ENCODE data around the gene ZNF316. TPM values are rescaled to one million over a fixed set of nuclear protein-coding genes. Genes with fewer than 3 reads are reported as not detected.
A peak's percentile ranks its signal among the peaks of the same experiment; 100 is the strongest.

Gene ZNF316
- total RNA-seq, 3 donors from 2014 or later, result 10.2 to 21.4 (median 21.3) TPM

DNA sequence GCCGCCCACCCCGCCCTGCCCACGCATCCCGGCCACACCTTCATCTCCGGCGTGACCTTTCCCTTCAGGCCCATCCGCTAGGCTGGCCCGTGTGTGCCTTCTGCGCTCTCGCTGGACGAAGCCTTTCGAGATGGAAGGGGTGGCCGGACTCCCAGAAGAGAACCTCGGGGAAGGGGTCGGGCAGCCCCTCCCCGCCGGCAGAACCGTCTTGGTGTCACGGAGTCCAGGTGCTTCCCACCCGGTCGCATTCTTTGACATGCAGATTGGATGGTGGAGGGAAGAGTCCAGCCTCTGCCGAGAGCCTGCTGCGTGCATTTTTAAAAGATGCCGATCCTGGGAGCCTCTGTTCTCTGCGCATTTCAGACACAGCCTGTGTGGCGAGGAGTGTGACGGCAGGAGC is 29.0 kb upstream of the ZNF316 start:
- no peaks in the 10 kb centered on the region for H3K27me3 ChIP-seq
- no peak for DNase-seq (ENCODE audit: low spot score in 2 of 2)
- no peak overlapping the region for H3K27ac ChIP-seq
- intact Hi-C loops (cut with DNase I; ENCODE audit: low total_unique reads), result no loop called here
- H3K4me3 ChIP-seq, result no peak overlapping the region
- H3K36me3 ChIP-seq, result no peaks in the 10 kb centered on the region
- no peaks in the 10 kb centered on the region for H3K4me1 ChIP-seq
- TF ChIP-seq, protein P1, sequence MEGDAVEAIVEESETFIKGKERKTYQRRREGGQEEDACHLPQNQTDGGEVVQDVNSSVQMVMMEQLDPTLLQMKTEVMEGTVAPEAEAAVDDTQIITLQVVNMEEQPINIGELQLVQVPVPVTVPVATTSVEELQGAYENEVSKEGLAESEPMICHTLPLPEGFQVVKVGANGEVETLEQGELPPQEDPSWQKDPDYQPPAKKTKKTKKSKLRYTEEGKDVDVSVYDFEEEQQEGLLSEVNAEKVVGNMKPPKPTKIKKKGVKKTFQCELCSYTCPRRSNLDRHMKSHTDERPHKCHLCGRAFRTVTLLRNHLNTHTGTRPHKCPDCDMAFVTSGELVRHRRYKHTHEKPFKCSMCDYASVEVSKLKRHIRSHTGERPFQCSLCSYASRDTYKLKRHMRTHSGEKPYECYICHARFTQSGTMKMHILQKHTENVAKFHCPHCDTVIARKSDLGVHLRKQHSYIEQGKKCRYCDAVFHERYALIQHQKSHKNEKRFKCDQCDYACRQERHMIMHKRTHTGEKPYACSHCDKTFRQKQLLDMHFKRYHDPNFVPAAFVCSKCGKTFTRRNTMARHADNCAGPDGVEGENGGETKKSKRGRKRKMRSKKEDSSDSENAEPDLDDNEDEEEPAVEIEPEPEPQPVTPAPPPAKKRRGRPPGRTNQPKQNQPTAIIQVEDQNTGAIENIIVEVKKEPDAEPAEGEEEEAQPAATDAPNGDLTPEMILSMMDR (IDR thresholded peaks at IDR 0.05), result no peak
- no peak for TF ChIP-seq POLR2AphosphoS5 (IDR thresholded peaks at IDR 0.05)
- no peak for TF ChIP-seq POLR2A (IDR thresholded peaks at IDR 0.05)
- no peaks in the 10 kb centered on the region for H3K9me3 ChIP-seq

DNA sequence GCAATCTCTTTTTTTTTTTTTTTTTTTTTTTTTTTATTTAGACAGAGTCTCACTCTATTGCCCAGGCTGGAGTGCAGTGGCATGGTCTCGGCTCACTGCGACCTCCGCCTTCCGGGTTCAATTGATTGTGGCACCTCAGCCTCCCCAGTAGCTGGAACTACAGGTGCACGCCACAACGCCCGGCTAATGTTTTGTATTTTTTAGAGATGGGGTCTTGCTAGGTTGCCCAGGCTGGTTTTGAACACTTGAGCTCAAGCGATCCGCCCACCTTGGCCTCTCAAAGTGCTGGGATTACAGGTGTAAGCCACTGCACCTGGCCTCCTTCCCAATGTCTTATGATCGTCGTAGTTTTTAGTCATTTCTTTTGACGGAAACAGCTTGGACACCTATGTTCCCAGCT is 28.3 kb upstream of the ZNF316 start:
- Histone ChIP-seq H3K4me1 (no peaks in the 10 kb centered on the region), H3K9me3 (no peaks in the 10 kb centered on the region), H3K27me3 (no peaks in the 10 kb centered on the region), H3K27ac (no peak overlapping the region), H3K36me3 (no peaks in the 10 kb centered on the region), H3K4me3 (no peak overlapping the region)
- intact Hi-C loops (cut with DNase I; ENCODE audit: low total_unique reads), result no loop called here
- TF ChIP-seq POLR2AphosphoS5 (IDR thresholded peaks at IDR 0.05), result no peak
- TF ChIP-seq POLR2A (IDR thresholded peaks at IDR 0.05), result no peak
- TF ChIP-seq, protein P1 (IDR thresholded peaks at IDR 0.05), result no peak
- DNase-seq (ENCODE audit: low spot score in 2 of 2), result no peak

DNA sequence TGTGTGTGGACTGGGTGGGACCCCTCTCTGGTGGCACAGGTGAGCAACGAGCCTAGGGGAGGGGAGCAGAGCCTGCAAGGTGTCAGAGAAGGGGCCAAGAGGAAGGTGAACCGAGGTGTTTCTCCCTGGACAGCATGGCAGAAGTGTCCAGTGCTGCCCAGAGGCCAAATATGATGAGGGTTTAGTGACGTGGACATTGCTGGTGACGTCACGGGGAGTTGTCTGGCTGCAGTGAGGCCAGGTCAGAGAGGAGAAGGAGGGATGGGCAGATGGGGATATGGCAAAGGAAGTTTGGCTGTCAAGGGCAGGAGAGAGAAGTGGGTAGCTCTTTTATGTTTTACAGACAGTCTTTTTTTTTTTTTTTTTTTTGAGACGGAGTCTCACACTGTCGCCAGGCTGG is 24.3 kb upstream of the ZNF316 start:
- Histone ChIP-seq H3K4me1 (no peaks in the 10 kb centered on the region), H3K9me3 (no peaks in the 10 kb centered on the region), H3K4me3 (no peak overlapping the region), H3K27me3 (no peaks in the 10 kb centered on the region), H3K27ac (no peak overlapping the region), H3K36me3 (no peaks in the 10 kb centered on the region)
- intact Hi-C loops (cut with DNase I; ENCODE audit: low total_unique reads), result loop anchor here (2.0 kb wide), 1 partner anchor 38 kb away; no protein-coding TSS in a partner anchor
- DNase-seq (ENCODE audit: low spot score in 2 of 2), result no peak
- TF ChIP-seq, protein P1 (IDR thresholded peaks at IDR 0.05), result no peak

DNA sequence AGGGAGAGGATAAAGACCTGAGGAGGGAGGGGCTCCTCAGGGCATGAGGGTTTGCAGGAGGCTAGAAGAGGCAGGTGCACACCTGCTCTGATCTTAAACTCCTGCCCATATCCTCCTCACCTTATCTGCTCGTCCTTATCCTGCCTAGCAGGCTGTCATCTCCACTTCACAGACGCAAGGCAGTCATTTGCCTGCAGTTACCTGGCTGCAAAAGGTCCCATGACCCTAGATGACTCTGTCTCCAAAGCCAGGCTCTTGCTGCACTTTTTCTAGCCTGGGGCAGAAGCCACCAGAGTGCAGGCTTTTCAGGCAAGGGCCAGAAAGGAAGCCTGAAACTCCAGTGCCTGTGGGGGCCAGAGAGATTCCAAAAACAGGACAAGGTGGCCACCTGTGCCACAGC is 23.4 kb upstream of the ZNF316 start:
- Histone ChIP-seq H3K36me3 (no peaks in the 10 kb centered on the region), H3K4me1 (no peaks in the 10 kb centered on the region), H3K27me3 (no peaks in the 10 kb centered on the region), H3K9me3 (no peaks in the 10 kb centered on the region), H3K4me3 (no peak overlapping the region), H3K27ac (no peak overlapping the region)
- intact Hi-C loops (cut with DNase I; ENCODE audit: low total_unique reads), result loop anchor here (2.0 kb wide), 1 partner anchor 37 kb away; no protein-coding TSS in a partner anchor
- TF ChIP-seq POLR2A (IDR thresholded peaks at IDR 0.05) (no peak), POLR2AphosphoS5 (IDR thresholded peaks at IDR 0.05) (no peak)
- TF ChIP-seq, protein P1 (IDR thresholded peaks at IDR 0.05), result no peak
- no peak for DNase-seq (ENCODE audit: low spot score in 2 of 2)

DNA sequence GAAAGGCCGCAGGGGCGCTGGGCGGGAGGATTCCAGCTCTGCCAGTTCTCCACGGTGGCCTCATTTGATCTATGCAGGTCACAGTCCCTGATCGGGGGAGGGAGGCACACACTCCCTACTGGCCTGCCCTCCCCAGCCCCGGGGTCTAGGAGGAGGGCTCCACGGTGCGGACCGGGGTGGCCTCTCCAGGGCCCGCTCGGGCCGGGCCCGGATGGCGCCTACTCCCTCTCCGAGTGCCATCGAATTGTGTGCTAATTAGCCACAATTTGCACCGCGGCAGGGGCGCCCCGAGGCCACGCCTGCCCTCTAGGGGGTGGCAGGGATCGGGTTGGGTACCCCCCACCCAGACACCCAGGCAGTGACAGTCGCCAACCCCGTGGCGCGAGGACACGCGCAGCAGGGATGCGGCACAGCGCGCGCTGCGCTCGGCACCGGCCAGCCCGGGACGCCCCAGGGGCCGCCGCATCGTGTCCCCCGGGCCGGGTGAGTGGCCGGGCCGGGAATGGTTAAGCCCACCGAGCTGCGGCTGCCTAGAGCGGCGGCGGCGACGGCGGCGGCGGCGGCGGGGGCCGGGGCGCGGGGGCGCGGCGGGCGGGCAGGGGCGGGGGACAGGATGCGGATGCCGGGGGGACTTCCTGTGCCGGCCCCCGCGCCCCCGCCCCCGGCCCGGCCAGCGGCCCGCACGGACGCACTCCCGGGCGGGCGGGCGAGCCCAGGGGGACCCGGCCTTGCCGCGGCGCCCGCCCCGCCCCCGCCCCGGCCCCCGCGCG is 22.0 kb upstream of the ZNF316 start, which contains the start of gene ZNF853:
Gene ZNF853 (plus strand): TSS at position 658 of the 770 bp plus-strand sequence. CDS start 565 bp downstream, outside the sequence.
- Histone ChIP-seq H3K4me1 (no peaks in the 10 kb centered on the region), H3K9me3 (no peaks in the 10 kb centered on the region), H3K4me3 (peak within 1 kb of the TSS; percentile 56 to 94 (median 74)), H3K36me3 (no peaks in the 10 kb centered on the region), H3K27ac (peak within 1 kb of the TSS in 1 of 2 donors; percentile 58), H3K27me3 (no peaks in the 10 kb centered on the region)
- DNase-seq (ENCODE audit: low spot score in 2 of 2), result no peak
- TF ChIP-seq, protein P1 (IDR thresholded peaks at IDR 0.05), result no peak
- TF ChIP-seq POLR2A (IDR thresholded peaks at IDR 0.05) (no peak), POLR2AphosphoS5 (IDR thresholded peaks at IDR 0.05) (no peak)
- intact Hi-C loops (cut with DNase I; ENCODE audit: low total_unique reads), result no loop called here
